Osteocyte (in vitro differentiated cells): Measurements from ENCODE around the gene PPP1R13L. TPM values are rescaled to one million over a fixed set of nuclear protein-coding genes. Genes with fewer than 3 reads are reported as not detected.
"Not testable (repeated sequence)": the region's sequence is repeated elsewhere in the genome, so short reads cannot be mapped to it uniquely, and the experiment has no call there.

Experiments
- DNase-seq: peaks from one replicate; pipeline ENCODE4 v3.0.0; 2021; ENCODE audit warnings: mixed read lengths; ENCODE audit not compliant: unreplicated experiment; ENCODE audit errors: extremely low spot score
- H3K27ac Mint-ChIP-seq: one replicate; pipeline ENCODE4 v1.8.0; 2021; ENCODE audit warnings: mild to moderate bottlenecking, mixed read lengths; ENCODE audit not compliant: unreplicated experiment
- H3K27me3 Mint-ChIP-seq: one replicate; pipeline ENCODE4 v1.8.0; 2021; ENCODE audit warnings: mixed read lengths; ENCODE audit not compliant: unreplicated experiment
- H3K36me3 Mint-ChIP-seq: one replicate; pipeline ENCODE4 v1.8.0; 2021; ENCODE audit warnings: mixed read lengths; ENCODE audit not compliant: unreplicated experiment
- H3K4me1 Mint-ChIP-seq: one replicate; pipeline ENCODE4 v1.8.0; 2021; ENCODE audit warnings: mixed read lengths; ENCODE audit not compliant: unreplicated experiment
- H3K4me3 Mint-ChIP-seq: one replicate; pipeline ENCODE4 v1.8.0; 2021; ENCODE audit warnings: mild to moderate bottlenecking, moderate library complexity, mixed read lengths; ENCODE audit not compliant: unreplicated experiment
- H3K9me3 Mint-ChIP-seq: one replicate; pipeline ENCODE4 v1.8.0; 2021; ENCODE audit warnings: mixed read lengths; ENCODE audit not compliant: unreplicated experiment
- total RNA-seq: library from RNA; stranded (reverse); gene quantifications from 2 replicates; pipeline ENCODE4 v1.2.1, GENCODE V29; 2021
- TF ChIP-seq, protein P1 (sequence below): fragments of 200-600 bp; sonication (generic); IDR thresholded peaks from 2 replicates; pipeline ENCODE4 v1.5.0; 2021; ENCODE audit warnings: antibody characterized with exemption, mild to moderate bottlenecking, moderate library complexity

Gene PPP1R13L
- total RNA-seq, 1 donor from 2014 or later: 53.5 TPM

DNA sequence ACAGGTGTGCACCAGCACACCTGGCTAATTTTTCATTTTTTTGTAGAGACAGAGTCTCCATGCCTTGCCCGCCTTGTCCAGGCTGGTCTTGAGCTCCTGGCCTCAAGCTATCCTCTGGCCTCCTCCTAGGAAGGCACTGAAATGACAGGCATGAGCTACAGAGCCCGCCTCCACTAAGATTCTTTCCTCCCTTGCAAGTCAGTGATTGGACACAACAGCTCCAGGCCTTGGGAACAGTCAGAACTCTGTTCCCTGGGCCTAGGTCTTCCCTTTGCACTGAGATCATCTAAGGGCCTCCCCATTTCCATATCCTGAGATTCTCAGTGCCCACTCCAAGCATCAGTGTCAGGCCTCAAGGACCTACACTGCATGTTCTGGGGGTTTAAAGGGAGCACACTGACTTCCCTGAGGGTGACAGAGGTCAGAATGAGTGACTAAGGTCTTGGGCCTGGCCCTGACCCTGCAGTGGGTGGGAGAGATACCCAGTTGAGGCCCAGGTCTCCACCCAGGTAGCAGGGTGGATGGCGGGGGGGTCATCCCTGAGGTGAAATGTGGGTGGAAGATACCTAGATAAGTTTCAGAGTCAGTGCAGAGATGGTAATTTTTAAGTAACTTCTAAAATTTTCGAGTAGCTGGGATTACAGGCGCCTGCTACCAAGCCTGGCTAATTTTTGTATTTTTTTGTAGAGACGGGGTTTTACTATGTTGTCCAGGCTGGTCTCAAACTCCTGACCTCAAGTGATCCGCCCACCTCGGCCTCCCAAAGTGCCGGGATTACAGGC lies 36.2 kb upstream of the PPP1R13L start:
- Mint-ChIP-seq H3K4me3 (peak overlapping the region; percentile 68), H3K4me1 (peaks cover 28% of the 10 kb centered on the region), H3K27ac (peak overlapping the region; percentile 89), H3K36me3 (no peaks in the 10 kb centered on the region), H3K27me3 (no peaks in the 10 kb centered on the region), H3K9me3 (no peaks in the 10 kb centered on the region)
- TF ChIP-seq, protein P1, sequence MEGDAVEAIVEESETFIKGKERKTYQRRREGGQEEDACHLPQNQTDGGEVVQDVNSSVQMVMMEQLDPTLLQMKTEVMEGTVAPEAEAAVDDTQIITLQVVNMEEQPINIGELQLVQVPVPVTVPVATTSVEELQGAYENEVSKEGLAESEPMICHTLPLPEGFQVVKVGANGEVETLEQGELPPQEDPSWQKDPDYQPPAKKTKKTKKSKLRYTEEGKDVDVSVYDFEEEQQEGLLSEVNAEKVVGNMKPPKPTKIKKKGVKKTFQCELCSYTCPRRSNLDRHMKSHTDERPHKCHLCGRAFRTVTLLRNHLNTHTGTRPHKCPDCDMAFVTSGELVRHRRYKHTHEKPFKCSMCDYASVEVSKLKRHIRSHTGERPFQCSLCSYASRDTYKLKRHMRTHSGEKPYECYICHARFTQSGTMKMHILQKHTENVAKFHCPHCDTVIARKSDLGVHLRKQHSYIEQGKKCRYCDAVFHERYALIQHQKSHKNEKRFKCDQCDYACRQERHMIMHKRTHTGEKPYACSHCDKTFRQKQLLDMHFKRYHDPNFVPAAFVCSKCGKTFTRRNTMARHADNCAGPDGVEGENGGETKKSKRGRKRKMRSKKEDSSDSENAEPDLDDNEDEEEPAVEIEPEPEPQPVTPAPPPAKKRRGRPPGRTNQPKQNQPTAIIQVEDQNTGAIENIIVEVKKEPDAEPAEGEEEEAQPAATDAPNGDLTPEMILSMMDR: no peak
- DNase-seq: no peak

DNA sequence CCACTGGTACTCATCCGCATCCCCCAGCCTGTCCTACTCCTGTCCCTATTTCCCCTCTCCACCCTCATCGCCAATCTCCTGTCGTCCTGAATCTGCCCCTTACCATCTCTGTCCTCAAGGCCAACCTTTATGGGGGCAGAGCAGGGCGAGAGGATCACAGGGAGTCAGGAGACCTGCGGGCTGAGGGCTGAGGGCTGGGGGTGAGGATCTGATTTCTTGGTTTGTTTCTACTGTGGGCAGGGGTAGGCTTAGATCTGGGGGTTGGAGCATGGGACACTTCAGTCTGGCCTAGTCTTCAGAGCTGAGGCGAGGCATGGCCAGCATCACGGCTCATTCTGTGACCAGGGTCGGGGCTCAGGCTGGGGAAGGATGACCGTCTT lies 35.4 kb upstream of the PPP1R13L start:
- no peaks in the 10 kb centered on the region for H3K36me3 Mint-ChIP-seq
- DNase-seq: no peak
- no peaks in the 10 kb centered on the region for H3K9me3 Mint-ChIP-seq
- no peaks in the 10 kb centered on the region for H3K27me3 Mint-ChIP-seq
- TF ChIP-seq, protein P1: no peak
- H3K4me3 Mint-ChIP-seq: peak overlapping the region; percentile 68
- peaks cover 28% of the 10 kb centered on the region for H3K4me1 Mint-ChIP-seq
- peak overlapping the region; percentile 89 for H3K27ac Mint-ChIP-seq

DNA sequence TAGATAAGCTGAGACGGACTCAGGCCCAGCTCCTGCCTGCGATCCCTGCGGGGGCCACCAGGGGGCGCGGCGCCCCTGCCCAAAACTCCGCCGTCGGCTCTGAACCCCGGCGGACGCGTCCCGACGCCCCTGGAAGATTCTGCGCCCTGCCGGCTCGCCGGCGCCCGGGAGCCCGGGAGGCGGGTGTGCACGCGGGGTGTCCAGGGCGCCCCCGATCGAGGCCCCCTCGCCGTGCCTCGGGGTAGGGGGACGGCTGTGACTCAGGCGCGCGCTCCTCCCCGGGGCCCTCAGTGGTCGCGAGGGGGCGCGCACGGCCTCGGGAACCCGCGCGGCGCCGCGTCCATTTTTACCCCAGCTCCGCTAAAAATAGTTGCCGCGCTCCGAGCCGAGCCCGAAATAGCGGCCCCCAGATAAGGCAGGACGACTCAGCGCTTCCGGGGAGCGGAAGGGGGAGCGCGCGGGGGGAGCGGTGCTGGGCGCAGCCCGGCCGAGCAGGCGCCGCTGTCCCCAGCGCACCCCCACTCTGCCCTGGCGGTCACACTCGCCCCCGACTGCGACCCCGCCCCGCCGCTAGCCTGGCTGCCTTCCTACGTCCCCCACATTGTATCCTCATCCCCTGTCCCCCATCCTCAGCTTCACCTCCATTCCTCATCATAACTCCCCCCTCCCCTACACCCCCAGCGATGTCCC lies 34.8 kb upstream of the PPP1R13L start:
- TF ChIP-seq, protein P1: peak; percentile 100
- Mint-ChIP-seq H3K27me3 (no peaks in the 10 kb centered on the region), H3K9me3 (no peaks in the 10 kb centered on the region), H3K4me1 (peaks cover 28% of the 10 kb centered on the region), H3K4me3 (peak overlapping the region; percentile 68), H3K27ac (peak overlapping the region; percentile 89), H3K36me3 (no peaks in the 10 kb centered on the region)
- peak; percentile 94 for DNase-seq

DNA sequence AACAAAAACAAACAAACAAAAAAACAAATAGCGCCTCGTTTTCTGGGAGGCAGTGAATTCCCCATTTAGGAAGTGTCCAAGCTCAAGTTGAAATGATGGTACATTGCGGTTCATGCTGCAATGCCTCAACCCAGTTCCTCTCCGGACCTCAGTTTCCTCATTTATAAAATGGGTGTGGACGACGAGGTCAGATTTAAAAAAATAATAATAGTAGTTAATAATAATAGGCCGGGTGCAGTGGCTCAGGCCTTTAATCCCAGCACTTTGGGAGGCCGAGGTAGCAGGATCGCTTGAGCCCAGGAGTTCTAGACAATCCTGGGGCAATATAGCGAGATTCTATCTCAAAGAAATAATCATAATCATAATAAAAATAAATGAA lies 34.3 kb upstream of the PPP1R13L start:
- no peak overlapping the region for H3K27ac Mint-ChIP-seq
- TF ChIP-seq, protein P1: no peak
- no peak for DNase-seq
- H3K4me1 Mint-ChIP-seq: peaks cover 23% of the 10 kb centered on the region
- no peaks in the 10 kb centered on the region for H3K36me3 Mint-ChIP-seq
- peak overlapping the region; percentile 44 for H3K4me3 Mint-ChIP-seq
- no peaks in the 10 kb centered on the region for H3K27me3 Mint-ChIP-seq
- H3K9me3 Mint-ChIP-seq: no peaks in the 10 kb centered on the region

DNA sequence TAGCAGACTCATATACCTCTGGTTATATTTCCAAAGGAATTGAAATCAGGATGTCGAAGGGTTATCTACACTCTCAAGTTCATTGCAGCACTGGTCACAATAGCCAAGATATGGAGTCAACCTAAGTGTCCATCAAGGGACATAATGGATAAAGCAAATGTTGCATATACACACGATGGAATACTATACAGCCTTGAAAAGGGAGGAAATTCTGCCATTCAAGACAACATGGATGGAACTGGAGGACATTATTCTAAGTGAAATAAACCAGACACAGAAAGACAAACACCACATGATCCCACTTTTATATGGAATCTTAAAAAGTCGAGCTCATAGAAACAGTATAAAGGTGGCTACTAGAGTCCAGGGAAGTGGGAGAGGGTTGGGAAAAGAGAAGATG lies 32.5 kb upstream of the PPP1R13L start:
- Mint-ChIP-seq H3K4me3 (no peak overlapping the region), H3K27me3 (no peaks in the 10 kb centered on the region)

DNA sequence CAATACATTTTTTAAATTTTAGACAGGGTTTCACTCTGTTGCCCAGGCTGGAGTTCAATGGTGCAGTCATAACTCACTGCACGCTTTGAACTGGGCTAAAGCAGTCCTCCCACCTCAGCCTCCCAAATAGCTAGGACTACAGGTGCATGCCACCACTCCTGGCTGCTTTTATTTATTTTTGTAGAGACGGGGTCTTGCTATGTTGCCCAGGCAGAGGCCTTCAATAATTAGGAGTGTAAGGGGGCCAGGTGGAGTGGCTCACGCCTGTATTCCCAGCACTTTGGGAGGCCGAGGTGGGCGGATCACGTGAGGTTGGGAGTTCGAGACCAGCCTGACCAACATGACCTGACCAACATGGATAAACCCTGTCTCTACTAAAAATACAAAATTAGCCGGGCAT lies 27.7 kb upstream of the PPP1R13L start:
- not testable (repeated sequence) for H3K27ac Mint-ChIP-seq, H3K36me3 Mint-ChIP-seq, DNase-seq, H3K9me3 Mint-ChIP-seq, H3K27me3 Mint-ChIP-seq, H3K4me3 Mint-ChIP-seq
- peaks cover 13% of the 10 kb centered on the region for H3K4me1 Mint-ChIP-seq

More for the DNA sequence above, 32.5 kb upstream of the PPP1R13L start:
- peaks cover 8% of the 10 kb centered on the region for H3K4me1 Mint-ChIP-seq
- H3K27ac Mint-ChIP-seq: no peak overlapping the region
- H3K36me3 Mint-ChIP-seq: no peaks in the 10 kb centered on the region
- no peaks in the 10 kb centered on the region for H3K9me3 Mint-ChIP-seq
- TF ChIP-seq, protein P1: no peak
- DNase-seq: no peak

DNA sequence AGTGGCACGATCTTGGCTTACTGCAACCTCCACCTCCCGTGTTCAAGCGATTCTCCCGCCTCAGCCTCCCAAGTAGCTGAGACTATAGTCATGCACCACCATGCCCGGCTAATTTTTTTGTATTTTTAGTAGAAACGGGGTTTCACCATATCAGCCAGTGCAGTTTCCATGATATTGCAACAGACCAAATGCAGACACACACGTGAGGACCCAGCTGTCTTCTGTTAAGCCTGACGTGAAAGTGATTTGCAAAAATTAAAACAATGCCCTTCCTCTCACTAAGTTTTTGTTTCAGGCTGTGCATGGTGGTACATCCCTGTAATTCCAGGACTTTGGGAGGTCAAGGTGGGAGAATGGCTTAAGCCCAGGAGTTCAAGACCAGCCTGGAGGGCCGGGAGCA lies 26.1 kb upstream of the PPP1R13L start:
- not testable (repeated sequence) for H3K27ac Mint-ChIP-seq, DNase-seq, H3K9me3 Mint-ChIP-seq, H3K36me3 Mint-ChIP-seq, H3K27me3 Mint-ChIP-seq, H3K4me3 Mint-ChIP-seq
- peaks cover 19% of the 10 kb centered on the region for H3K4me1 Mint-ChIP-seq
